Stimulated activated CD4-positive, alpha-beta T cell treated with anti-CD3 and anti-CD28 coated beads, Interleukin-4, amount 100 ng/mL, for 4 hours (primary cell): ENCODE results near the gene NPDC1.
"Not testable (repeated sequence)": the region's sequence is repeated elsewhere in the genome, so short reads cannot be mapped to it uniquely, and the experiment has no call there.

ENCODE experiments used
- DNase-seq, 2 experiments: peaks; one replicate each; pipeline ENCODE4 v3.0.0-alpha.2; 2020

Gene NPDC1

GRCh38 chr9:137074657-137075274 lies 28.8 kb upstream of the NPDC1 start:
- no peak for DNase-seq

- no peak for DNase-seq
These were observed 28.0 kb upstream of the NPDC1 start for GRCh38 chr9:137073992-137074399.

DNA sequence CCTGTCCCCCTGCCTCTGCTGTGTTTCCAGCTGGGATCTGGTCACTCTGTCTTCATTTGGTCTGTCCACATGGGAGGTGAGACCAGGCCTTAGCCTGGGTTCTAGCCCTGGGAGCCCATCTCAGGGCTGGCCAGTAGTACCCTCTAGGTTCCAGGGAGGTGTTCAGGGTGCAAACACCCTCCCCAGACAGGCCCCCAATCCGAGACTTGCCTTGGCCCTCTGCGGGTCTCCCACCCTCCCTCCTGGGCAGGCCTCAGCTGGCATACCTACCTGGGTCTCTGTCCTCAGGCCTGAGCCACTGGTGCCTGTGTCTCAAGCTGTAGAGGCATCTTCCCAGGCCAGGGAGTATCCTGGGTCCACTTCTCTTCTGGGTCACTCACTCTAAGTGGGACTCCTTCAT lies 25.3 kb upstream of the NPDC1 start:
- DNase-seq: no peak

DNA sequence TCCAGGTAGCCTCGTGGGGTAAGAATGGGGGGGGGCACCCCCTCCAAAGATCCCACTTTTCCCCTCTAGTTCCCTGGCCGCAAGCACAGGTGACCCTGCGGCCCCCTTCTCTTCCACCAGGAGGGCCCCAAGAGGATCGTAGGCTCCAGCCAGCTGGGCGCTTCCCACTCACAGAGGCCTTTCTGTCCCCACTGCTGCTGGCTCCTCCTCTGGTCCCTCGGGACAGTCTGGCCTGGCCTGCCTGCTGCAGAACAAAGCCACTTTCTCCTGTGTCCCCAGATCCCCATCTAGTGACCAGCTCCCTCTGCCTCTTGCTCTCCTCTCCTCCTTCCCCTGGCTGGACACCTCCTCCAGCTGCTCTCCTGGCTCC lies 24.9 kb upstream of the NPDC1 start:
- no peak for DNase-seq

DNA sequence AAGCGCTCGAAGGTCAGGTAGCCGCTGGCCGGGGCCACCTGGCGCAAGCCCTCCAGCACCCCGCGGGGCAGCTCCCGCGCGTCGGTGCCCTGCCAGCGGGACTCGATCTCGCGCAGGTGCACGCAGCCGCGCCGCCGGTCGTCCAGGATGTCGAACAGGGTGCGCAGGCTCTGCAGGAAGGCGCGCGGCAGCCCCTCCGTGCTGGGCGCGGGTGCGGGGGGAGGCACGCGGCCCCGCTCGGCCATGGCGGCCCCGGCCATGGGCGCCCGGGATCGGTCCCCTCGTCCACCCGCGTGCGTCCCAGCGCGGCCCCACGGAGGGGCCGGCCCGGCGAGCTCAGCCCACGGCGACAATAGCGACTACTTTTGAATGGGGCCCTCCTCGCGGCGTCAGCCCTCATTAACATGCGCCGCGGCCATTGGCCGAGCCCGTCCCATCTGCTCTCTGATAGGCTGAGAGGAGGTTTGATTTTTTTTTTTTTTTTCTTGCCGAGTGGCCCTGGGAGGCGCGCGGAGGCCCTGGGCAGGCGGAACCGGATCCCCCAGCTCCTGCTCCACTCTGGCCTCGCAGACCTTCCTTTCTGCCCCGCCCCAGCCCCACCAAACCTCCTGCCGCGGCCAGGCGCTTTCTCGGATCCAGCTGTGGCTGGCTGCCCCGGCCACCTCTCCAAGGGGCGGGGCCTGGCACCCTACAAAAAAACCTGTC lies 24.4 kb upstream of the NPDC1 start, which contains the start of gene SAPCD2:
SAPCD2 (minus strand) TSS at position 357 of the 705 bp plus-strand sequence; CDS start at position 260, 97 bp downstream.
- peak; percentile 75 to 80 for DNase-seq

- no peak for DNase-seq
These were observed 23.6 kb upstream of the NPDC1 start for GRCh38 chr9:137069508-137070091.

- no peak for DNase-seq
These were observed 22.8 kb upstream of the NPDC1 start for GRCh38 chr9:137068539-137069507.

DNA sequence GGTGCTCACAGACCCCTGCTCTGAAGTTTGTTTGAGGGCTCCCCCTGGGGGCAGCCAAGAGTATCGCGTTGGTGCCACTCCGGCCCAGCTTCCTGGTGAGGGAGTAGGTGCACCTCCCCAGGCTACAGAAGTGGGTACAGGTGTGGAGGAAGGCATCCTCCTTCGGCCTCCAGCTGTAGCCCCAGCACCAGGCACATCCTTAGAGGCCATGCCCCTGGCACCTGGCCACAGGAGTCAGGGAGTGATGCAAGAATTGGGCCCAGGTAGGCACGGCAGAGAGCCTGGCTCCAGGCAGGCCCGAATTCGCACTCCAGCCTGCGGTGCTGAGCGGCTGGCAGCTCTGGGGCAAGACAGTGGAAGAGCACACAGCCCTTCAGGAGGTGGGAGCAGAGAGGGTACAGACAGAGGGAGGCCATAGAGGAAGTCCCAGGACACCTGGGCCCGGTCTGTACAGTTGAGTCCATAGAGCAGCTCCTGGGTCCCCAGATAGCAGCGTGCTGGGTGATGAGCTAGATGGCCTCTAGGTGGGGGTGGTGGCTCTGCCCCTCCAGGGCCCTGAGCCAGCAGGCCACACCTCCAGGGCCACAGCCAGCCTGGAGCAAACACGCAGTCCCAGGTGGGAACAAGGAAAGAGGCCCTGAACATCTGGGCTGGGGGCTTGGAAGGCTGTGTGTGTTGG lies 22.0 kb upstream of the NPDC1 start:
- DNase-seq: peak; percentile 81 to 83

GRCh38 chr9:137066096-137066861 lies 20.3 kb upstream of the NPDC1 start:
- DNase-seq: no peak

DNA sequence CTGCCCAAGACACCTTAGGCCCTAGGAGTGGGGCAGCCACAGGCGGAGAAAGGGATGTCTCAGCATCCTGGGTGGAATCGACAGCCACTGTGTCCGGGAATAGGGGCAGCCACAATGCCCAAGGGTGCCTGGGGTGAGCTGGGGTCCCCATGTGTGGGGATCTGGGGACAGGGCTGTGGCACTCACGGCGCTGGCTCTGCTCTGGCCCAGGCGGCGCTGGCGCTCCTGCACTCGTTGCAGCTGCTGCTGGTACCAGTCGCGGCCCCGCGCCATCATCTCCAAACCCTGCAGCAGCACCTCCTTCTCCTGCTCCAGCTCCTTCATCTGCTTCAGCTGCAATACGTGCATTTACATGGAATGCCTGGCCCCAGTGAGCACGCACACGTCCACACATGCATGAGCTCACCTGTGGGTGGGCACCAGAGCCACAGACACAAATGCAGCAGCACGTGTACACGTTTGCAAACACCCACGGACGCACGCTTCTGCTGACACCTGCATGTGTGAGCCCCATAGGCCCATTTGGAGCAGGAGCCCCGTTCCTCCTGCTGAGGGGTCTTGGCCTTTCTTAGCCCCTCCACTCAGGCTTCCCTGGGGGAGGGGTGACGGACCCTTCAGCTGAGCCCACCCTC lies 19.5 kb upstream of the NPDC1 start:
- no peak for DNase-seq

GRCh38 chr9:137064880-137065164 lies 18.8 kb upstream of the NPDC1 start:
- DNase-seq: no peak

DNA sequence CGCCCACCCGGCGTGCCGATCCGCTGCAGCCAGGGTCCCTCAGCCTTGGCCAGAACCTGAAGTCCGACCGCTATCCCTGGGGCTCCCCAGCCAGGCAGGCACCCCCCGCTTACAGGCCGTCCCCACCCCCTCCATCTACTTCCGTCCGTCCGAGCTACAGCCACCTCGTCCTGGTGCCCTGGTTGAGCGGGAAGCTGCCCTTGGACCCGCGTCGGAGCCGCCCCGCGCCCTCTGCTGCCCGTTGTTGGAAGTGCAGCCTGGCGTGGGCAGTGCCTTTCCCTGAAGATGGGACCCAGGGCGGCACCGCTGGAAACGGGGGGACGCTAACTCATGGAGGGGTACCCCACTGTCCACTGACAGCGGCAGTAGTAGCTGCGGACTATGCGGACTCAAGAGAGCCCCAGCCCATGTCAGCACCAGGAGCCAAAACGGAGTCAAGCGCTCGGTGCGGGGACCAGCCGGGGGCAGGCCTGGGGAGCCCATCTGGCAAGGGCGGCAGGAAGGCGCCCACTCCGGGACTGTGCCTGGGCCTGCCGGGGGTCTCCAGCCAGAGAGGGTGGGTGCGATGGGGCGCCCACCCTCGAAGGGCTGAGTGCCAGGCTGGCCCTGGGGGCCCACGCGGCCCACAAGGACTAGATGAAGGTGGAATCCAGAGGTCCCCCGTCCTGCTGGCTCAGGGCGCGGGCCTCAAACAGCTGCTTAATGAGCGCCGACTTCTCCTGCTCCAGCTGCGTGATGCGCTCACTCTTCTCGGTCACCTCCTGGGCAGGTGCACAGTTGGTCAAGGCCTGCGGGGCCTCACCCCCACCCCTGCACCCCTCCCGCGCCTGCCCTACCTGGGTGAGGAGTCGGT lies 18.3 kb upstream of the NPDC1 start:
- DNase-seq: peak; percentile 36 to 73

- no peak for DNase-seq
These were observed 17.5 kb upstream of the NPDC1 start for GRCh38 chr9:137063311-137064026.

- not testable (repeated sequence) for DNase-seq
These were observed 16.8 kb upstream of the NPDC1 start for GRCh38 chr9:137062798-137063197.

- no peak for DNase-seq
These were observed 16.4 kb upstream of the NPDC1 start for GRCh38 chr9:137062384-137062783.

- no peak for DNase-seq
These were observed 12.7 kb upstream of the NPDC1 start for GRCh38 chr9:137058521-137059234.

- no peak for DNase-seq
These were observed 11.6 kb upstream of the NPDC1 start for GRCh38 chr9:137057545-137057944.

GRCh38 chr9:137056739-137057415 lies 10.9 kb upstream of the NPDC1 start:
- no peak for DNase-seq
